ENCODE data around the gene WDR62. TPM values are rescaled to one million over a fixed set of nuclear protein-coding genes. Genes with fewer than 3 reads are reported as not detected.

WDR62 gene
- polyA plus RNA-seq, 12 donors = 2.2 to 4.9 (median 3.1) TPM; not detected in 1

DNA sequence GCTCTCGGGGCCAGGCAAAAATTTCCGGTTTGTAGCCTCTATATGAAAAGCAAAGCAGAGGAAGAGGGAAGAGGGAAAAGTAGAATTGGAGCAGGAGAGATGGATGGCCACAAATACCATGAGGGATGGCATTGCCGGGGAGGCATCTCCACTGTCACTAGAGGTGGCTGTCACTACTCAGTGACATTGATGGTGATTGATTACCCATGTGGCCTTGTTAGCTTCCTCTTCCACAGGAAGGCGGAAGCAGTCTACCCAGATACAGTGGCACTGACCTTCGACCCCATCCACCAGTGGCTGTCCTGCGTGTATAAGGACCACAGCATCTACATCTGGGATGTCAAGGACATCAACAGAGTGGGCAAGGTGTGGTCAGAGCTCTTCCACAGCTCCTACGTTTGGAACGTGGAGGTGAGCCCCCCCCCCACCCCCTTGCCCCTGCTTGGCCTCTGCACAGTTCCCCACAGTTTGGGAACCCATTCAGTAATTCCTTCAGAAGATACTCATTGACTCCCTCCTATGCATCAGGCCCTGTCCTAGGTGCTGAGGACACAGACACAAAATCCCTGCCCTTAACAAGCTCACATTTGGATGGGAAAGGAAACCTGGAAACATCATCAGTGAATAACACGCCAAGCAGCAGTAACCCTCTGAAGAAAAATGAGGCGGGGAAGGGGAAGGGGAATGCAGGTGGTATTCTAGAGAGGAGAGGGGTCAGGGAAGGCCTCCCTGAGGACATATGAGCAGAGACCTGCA is 18.6 kb downstream of the WDR62 start:
- DNase-seq = no peak

DNA sequence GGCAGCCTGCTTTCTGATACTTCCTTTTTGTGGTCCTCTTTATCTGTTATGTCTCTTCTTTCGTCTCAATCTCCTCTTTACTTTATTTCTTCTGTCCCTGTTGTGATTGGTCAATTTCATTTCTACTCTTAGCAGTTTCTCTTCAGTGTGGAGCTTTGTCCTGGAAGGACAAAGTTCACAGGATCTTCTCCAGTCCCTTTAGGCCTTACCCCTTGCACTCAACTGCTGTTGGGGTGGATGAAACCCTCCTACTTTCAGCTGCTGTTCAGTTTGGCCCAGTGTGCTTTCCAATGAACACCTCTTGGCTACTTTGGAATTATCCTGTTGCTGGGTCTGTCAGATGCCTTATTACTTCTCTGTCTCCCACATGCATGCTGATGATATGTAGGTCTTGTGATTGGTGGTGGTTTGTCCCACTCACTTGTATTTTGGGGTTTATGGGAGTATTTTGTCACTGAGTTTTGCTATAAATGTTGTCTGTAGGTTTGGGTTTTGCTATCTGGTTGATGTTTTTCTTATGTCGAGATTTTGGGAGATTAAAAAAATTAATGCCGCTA is 24.8 kb downstream of the WDR62 start:
- no peak for DNase-seq

DNA sequence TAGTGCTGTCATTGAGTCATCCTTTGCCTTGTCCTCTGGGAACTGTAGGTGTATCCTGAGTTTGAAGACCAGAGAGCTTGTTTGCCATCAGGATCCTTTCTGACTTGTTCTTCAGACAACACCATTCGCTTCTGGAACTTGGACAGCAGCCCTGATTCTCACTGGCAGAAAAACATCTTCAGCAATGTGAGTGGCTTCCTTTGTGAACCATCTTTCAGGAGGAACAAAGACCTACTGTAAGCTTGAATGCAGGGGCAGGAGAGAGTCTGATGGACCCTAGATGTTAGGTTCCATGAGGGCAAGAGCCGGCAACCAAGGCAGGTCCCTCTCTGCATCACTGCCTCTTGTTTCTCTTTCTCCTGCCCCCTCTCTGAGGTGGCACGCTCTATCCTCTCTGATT is 26.7 kb downstream of the WDR62 start:
- no peak for DNase-seq

DNA sequence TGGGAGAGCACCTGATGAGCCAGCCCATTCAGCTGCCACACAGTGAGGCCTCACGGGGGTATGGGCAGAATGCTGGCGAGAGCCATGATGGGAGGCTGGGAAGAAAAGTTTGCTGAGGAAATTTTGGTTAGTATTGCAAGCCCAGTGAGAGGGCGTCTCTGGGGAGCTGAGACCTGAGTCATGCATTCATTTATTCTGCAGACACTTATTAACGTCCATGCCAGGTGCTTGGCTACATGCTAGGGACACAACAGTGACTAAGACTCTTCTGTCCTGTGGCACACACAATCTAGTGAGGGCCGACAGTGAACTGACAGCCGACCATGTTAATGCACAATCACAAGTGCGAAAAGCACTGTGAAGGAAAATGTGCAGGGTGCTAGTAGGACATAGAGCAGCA is 27.2 kb downstream of the WDR62 start:
- no peak for DNase-seq

DNA sequence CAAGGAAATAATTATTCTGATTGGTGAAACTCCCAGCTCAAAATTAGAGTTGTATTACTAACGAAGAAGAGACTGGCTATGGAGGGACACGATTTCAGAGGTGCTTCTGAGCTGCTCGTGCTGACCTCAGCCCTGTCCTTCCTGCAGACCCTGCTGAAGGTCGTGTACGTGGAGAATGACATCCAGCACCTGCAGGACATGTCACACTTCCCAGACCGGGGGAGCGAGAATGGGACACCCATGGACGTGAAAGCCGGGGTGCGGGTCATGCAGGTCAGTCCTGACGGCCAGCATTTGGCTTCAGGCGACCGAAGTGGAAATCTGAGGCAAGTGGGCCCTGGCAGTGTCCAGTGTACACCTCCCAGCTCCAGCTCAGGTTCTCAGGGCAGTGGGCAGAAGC is 28.2 kb downstream of the WDR62 start:
- DNase-seq = no peak

DNA sequence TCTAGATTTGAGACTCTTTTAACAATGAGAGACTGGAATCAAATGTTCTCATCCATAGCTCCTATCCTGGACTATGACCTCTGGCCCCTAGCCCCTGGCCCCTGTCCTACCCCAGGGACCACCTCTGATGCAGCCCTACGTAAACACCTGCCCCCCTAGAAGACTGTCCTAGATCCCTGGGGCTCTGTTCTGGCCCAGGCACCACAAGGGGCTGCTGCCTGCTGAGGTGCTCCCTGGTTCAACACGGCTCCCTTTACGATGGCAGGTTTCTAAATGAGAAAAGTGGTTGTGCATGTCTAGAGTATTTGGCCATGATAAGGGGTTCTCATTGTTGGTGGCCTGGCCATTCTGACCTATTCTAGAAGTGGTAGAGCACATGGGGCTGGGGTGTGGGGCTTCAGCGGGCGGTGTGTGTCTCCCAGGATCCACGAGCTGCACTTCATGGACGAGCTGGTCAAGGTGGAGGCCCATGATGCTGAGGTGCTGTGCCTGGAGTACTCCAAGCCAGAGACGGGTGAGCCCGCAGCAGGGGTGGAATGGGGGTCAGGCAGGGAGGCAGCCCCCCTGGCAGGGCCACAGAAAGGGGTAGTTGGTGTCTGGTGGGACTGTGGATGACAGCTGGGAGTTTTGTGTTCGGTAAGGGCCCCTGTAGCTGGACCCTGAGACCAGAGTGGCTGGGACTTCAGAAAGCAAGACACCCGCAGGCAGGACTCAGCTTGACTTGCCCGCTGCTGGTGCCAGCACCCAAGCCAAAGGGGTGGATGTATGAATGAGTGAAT is 29.7 kb downstream of the WDR62 start:
- DNase-seq = no peak

DNA sequence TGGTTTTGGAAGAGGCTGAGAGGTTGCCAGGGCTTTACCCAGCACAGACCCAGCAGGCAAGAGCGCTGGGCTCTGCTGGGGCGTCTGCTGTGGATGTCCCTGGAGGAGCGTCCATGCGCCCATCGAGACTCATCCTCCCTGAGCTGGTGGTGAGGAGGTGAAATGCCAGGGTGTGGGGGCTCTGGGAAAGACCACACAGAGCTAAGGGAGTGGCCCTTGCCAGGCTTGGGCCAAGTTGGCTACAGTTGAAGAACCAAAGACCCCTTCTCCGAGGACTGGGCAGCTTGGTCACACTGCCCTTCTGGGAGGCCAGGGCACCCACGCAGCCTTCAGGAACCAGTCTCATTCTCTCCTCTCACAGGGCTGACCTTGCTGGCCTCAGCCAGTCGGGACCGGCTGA is 31.6 kb downstream of the WDR62 start:
- no peak for DNase-seq

DNA sequence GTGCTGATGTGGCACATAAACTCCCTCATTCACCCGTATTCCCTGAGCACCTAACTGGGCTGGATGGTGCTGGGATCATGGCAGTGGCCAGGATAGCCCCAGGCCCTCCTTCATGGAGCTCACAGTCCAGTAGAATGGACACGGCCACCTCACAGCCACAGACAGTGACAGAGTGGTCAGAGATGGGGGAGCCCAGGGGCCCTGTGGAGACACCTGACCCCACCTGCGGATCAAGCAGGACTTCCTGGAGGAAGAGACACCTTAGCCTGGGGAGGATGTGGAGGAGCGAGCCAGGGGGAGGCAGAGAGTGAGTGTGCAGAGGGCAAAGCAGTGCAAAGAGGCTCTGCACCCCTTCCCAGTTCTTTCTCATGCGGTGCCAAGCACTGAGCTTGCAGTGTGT is 35.1 kb downstream of the WDR62 start:
- DNase-seq = no peak

DNA sequence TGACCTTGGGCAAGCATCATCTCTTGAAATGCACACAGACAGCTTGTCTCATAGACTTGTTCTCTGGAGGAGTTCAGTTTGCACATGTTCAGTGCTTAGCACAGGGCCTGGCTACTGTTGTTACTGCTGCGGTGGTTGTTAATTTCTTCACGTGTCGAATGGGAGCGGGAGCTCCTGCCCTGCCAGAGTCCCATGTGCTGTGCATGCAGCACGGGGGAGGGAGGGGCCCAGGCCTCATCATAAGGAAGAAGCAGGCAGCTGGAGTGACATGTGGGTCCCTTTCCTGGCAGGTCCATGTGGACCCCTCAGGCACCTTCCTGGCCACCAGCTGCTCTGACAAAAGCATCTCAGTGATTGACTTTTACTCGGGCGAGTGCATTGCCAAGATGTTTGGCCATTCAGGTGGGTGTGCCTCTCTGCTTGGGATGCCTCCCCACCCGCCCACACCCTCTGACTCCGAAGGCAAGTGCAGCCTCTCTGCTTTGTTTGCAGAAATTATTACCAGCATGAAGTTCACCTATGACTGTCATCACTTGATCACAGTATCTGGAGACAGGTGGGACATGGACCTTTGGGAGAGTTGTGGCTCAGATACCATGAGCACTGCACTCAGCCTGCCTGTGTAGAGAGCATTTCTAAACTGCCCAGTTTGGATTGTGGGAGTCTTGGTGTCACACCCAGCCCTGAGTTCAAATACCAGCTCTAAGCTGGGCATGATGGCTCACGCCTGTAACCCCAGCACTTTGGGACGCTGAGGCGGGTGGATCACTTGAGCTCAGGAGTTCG is 36.4 kb downstream of the WDR62 start:
- DNase-seq = no peak

DNA sequence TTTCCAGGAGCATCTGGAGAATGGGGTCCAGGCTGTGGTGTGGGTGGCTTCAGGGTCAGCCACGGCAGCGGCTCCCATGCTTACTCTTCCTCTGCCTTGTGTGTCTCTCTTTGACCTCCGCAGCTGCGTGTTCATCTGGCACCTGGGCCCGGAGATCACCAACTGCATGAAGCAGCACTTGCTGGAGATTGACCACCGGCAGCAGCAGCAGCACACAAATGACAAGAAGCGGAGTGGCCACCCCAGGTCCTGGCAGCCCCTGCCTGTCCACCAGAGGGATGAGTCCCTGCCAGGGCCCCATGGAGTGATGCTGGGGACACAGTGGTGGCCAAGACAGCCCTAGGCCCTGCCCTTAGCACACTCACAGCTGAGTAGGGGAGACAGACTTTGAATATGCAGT is 37.9 kb downstream of the WDR62 start:
- DNase-seq = no peak

DNA sequence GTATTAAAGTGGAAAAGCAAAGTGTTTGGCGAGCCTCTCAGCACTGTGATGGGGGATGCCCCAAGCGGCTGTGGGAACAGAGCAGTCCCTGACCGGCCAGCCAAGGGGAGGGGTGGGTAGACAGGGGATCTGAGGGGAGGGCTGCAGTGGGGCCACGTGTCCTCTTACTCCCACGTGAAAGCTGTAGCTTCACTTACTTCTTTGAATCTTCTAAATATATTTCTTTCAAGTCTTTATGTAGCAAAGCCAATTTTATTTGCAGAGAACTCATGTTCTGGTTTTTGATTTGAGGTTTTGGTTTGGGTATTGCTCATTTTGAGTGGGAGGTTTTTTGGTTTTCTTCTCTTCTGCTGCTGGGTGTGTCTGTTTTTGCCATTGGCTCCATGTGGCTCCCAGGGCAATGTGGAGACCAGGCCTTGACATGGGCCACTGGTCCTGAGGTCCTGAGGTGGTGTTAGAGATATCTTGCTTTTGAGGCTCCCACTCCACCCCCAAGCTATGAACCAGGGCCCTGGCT is 38.5 kb downstream of the WDR62 start:
- no peak for DNase-seq

DNA sequence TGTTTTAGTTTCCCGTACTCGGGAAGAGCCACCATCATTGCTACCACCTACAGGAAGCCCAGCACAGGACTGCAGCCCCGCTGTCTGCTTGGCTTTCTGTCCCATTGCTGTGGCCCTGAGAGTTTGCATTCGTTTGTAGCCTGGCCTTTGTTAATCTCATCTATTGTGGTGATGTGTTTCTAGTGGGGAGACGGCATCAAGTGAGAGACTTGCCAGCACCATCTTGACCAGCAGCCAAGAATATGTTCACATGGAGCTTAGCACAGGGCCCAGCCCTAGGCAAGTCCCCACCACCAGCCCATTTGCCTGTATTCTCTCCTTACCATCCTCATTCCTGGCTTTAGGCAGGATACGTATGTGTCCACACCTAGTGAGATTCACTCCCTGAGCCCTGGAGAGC is 39.0 kb downstream of the WDR62 start:
- no peak for DNase-seq

DNA sequence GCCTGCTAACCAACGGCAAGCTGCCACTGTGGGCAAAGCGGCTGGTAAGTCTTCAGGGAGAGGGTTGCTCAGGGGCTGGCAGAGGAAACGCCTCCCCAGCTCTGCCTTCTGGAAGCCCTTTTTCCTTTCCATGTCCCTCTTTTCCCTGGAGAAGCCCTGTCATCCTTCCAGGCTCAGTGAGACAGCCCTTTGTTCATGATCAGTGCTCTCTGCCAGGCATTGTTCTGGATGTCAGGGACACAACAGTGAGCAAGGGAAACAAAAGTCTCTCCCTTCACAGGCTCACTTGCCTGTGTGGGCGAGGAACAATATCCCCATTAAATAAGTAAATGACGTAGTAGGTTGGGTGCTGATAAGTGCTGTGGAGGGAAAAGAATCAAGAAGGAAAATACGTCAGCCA is 42.3 kb downstream of the WDR62 start:
- no peak for DNase-seq

DNA sequence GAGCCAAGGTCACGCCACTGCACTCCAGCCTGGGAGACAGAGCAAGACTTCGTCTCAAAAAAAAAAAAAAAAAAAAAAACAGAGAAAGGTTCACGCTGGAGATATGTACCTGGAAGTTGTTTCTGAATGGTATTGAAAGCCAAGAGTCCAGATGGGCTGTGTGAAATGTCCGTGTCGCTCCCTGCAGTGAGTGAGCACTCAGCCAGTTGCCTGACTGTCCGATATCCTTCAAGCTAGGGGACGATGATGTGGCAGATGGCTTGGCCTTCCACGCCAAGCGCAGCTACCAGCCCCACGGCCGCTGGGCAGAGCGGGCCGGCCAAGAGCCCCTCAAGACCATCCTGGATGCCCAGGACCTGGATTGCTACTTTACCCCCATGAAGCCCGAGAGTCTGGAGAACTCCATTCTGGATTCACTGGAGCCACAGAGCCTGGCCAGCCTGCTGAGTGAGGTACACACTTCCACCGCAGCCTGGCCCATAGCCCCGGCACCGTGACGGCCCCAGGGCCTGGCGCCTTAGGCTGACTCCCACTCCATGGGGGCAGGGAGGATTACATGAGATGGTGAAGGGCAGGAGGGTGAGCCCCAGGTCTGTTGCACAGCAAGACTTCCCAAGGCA is 44.6 kb downstream of the WDR62 start:
- DNase-seq = no peak

DNA sequence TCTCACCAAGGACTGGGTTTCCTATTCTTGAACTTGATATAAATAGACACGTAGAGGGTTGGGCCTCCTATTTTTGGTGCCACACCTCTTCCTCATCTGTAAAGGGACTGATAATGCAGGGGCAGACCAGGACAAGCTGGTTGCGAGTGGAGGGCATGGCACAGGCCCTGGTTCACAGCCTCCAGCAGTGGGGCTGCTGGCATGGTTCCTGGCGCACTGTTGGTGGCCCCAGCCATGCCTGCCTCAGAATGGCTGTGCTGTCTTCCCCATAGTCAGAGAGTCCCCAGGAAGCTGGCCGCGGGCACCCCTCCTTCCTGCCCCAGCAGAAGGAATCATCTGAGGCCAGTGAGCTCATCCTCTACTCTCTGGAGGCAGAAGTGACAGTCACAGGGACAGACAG is 45.8 kb downstream of the WDR62 start:
- DNase-seq = no peak

DNA sequence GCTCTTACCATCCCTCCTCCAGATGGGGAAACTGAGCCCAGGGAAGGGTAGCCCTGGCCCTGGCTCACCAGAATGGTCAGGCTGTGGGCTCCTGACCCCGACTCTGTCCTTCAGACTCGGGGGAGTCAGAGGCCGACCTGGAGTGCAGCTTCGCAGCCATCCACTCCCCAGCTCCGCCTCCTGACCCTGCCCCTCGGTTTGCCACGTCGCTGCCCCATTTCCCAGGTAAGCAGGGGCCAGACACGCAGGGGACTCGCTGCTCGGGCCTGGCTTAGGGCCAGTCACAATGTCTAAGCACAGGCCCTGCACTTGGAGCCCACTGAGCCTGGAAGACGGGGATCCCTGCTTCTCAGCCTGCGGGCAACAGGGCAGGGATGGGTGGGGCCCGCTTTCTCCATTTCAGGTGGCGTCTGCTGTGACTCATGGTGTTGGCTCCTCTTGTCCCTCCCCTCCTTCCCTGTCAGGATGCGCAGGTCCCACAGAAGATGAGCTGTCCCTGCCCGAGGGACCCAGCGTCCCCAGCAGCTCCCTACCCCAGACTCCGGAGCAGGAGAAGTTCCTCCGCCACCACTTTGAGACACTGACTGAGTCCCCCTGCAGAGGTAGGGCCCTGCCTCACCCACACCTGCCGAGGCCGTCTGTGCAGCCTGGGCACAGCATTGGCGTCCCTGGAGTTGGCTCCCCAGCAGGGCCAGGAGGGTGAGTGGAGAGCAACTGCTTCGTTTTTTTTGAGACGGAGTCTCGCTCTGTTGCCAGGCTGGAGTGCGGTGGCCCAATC is 47.0 kb downstream of the WDR62 start:
- no peak for DNase-seq

DNA sequence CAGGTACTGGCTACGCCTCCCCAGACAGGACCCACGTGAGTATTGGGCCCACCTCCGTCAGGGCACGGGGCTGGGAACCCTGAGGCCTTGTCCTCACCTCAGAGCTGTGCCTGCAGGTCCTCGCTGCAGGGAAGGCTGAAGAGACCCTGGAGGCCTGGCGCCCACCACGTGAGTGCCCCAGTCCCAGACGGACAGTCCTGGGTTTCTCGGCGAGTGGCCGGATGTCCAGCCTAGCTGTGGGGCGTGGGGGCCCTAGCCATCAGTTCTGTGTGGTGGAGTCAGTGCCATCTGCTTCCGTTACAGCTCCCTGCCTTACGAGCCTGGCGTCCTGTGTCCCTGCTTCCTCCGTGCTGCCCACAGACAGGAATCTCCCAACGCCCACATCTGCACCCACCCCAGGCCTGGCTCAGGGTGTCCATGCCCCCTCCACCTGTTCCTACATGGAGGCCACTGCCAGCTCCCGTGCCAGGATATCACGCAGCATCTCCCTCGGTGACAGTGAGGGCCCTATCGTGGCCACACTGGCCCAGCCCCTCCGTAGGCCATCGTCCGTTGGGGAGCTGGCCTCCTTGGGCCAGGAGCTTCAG is 48.4 kb downstream of the WDR62 start:
- no peak for DNase-seq

DNA sequence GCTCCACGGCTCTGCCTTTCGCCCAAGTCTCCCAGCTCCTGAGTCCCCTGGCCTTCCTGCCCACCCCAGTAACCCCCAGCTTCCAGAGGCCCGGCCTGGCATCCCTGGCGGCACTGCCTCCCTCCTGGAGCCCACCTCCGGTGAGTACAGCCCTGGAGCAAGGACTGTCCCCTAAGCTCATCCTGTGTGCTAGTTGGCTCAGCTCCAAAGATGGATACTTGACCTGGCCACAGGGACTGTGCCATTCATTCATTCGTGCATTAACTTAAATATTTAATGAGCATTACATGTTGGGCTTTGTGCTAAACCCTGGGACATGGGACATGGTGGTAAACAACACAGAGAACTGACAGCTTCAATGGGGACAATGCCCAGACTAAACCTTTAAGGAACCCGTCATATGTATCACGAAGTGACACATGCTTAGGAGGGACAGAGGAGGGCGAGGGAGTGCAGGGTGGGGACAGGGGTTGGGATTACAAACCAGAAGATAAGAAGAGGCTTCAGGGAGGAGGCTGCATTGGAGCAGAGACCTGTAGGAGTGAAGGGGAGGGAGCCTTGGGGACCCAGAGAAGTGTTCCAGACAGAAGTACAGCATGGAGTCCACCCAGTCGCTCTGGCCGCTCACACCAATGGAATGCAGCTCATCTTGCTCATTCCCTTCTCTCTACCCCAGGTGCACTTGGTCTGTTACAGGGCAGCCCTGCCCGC is 49.3 kb downstream of the WDR62 start:
- DNase-seq = no peak

DNA sequence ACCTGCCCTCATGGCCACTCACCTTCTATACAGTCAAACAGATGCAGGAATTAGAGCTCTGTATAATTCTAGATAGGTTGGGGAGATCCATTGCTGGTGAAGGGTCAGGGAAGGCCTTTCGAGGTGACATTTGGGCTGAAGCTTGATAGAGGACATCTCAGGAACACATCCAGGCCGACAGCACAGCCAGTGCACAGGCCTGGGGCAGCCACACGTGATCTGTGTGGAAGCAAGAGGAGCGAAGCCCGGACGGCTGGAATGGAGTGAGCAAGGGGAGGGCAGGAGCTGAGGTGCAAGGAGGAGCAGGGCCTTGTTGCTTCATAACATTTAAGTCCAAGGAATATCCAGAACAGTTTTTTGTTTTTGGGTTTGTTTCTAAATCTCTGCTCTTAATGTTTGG is 51.7 kb downstream of the WDR62 start:
- no peak for DNase-seq

DNA sequence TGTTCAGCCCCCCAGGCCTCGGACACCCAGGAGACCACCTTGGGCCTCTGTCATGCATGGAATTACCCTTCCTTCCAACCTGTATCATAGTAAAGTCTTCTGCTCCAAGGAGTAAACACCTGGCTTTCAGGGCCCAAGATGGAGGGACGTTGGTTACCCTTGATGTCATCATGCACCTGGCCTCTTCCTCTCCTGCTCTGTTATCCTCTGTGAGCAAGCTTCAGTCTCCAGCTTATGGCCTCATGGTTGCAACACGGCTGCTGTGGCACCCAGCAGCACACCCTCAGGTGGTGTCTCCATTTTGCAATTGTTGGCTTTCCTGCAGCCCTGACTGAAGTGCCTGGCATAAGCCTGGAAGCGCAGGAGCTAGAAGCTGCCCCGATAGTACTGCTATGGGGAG is 52.3 kb downstream of the WDR62 start:
- DNase-seq = no peak
